Lower lobe of right lung (tissue), 2 donors: ENCODE results near the gene SEMA4B. TPM values are rescaled to one million over a fixed set of nuclear protein-coding genes. Genes with fewer than 3 reads are reported as not detected.

Experiments used
- ATAC-seq, 2 donors: fragments of 200-7000 bp; cut with Tn5 transposase; one replicate each; pipeline ENCODE4 v1.9.1; 2020 to 2022; ENCODE audit warnings: mild to moderate bottlenecking in 2 of 2, moderate library complexity in 2 of 2
- DNase-seq: peaks from one replicate; pipeline ENCODE4 v3.0.0-alpha.2; 2020
- H3K27ac ChIP-seq: fragments of 200-600 bp; one replicate; pipeline ENCODE4 v1.8.0; 2022
- H3K27me3 ChIP-seq: fragments of 200-600 bp; one replicate; pipeline ENCODE4 v1.8.0; 2022; ENCODE audit warnings: low read depth
- H3K36me3 ChIP-seq: fragments of 200-600 bp; one replicate; pipeline ENCODE4 v1.8.0; 2022; ENCODE audit warnings: mild to moderate bottlenecking
- H3K4me1 ChIP-seq: fragments of 200-600 bp; one replicate; pipeline ENCODE4 v1.8.0; 2022
- H3K4me3 ChIP-seq: fragments of 200-600 bp; one replicate; pipeline ENCODE4 v1.8.0; 2022; ENCODE audit warnings: mild to moderate bottlenecking
- H3K9me3 ChIP-seq: fragments of 200-600 bp; one replicate; pipeline ENCODE4 v1.8.0; 2022
- CTCF ChIP-seq: fragments of 200-600 bp; IDR thresholded peaks from one replicate; pipeline ENCODE4 v1.8.0; 2022; ENCODE audit warnings: antibody characterized with exemption, mild to moderate bottlenecking
- intact Hi-C: fragments of 100-400 bp; cut with DNase I; formaldehyde crosslinking; loops from one replicate; pipeline ENCODE4 v1.11.0; 2022
- total RNA-seq: library from RNA; stranded (reverse); fragmentation: NEBNext Ultra II Directional; extraction: Animal tissue kit (Norgen Biotek cat#: 25700); gene quantifications from one replicate; pipeline ENCODE4 v1.2.1, GENCODE V29; 2021
- donor health status: DM: no; HTN: yes; CAD: no; lungs with severe emphysema.

The SEMA4B gene
- total RNA-seq, 1 donor from 2014 or later, result 48.1 TPM

- H3K27me3 ChIP-seq, result no peaks in the 10 kb centered on the region
- TF ChIP-seq CTCF, result no peak
- peaks cover 88% of the 10 kb centered on the region for H3K36me3 ChIP-seq
- no peak for ATAC-seq
- peaks cover 13% of the 10 kb centered on the region for H3K4me1 ChIP-seq
- H3K4me3 ChIP-seq, result no peak overlapping the region
- no peaks in the 10 kb centered on the region for H3K9me3 ChIP-seq
- intact Hi-C loops, result no loop called here
- no peak overlapping the region for H3K27ac ChIP-seq
- no peak for DNase-seq
Observed at GRCh38 chr15:90225047-90225446, 23.9 kb downstream of the SEMA4B start.

- no peak for TF ChIP-seq CTCF
- peaks cover 94% of the 10 kb centered on the region for H3K36me3 ChIP-seq
- H3K27me3 ChIP-seq, result no peaks in the 10 kb centered on the region
- no peaks in the 10 kb centered on the region for H3K9me3 ChIP-seq
- ATAC-seq (peak in 1 of 2 donors; percentile 11), DNase-seq (no peak)
- no peak overlapping the region for H3K4me3 ChIP-seq
- H3K27ac ChIP-seq, result no peak overlapping the region
- H3K4me1 ChIP-seq, result peaks cover 18% of the 10 kb centered on the region
- intact Hi-C loops, result no loop called here
Observed at GRCh38 chr15:90225504-90226234, 24.5 kb downstream of the SEMA4B start.

- peaks cover 86% of the 10 kb centered on the region for H3K36me3 ChIP-seq
Observed at GRCh38 chr15:90227336-90227735, 26.2 kb downstream of the SEMA4B start.

GRCh38 chr15:90227816-90228772, 27.0 kb downstream of the SEMA4B start:
- Histone ChIP-seq H3K4me1 (peaks cover 32% of the 10 kb centered on the region), H3K27me3 (no peaks in the 10 kb centered on the region), H3K9me3 (no peaks in the 10 kb centered on the region), H3K27ac (no peak overlapping the region), H3K36me3 (peaks cover 80% of the 10 kb centered on the region), H3K4me3 (no peak overlapping the region)
- intact Hi-C loops, result no loop called here
- ATAC-seq (no peak), DNase-seq (no peak)
- no peak for TF ChIP-seq CTCF

More at GRCh38 chr15:90227336-90227735, 26.2 kb downstream of the SEMA4B start:
- ATAC-seq (no peak), DNase-seq (no peak)
- peaks cover 25% of the 10 kb centered on the region for H3K4me1 ChIP-seq
- H3K27ac ChIP-seq, result no peak overlapping the region
- no peak overlapping the region for H3K4me3 ChIP-seq
- no peaks in the 10 kb centered on the region for H3K27me3 ChIP-seq
- intact Hi-C loops, result no loop called here
- H3K9me3 ChIP-seq, result no peaks in the 10 kb centered on the region
- no peak for TF ChIP-seq CTCF

- no peak for DNase-seq
- ATAC-seq, result no peak
- peaks cover 71% of the 10 kb centered on the region for H3K36me3 ChIP-seq
- TF ChIP-seq CTCF, result no peak
- intact Hi-C loops, result no loop called here
- H3K4me1 ChIP-seq, result peaks cover 33% of the 10 kb centered on the region
- no peak overlapping the region for H3K4me3 ChIP-seq
- H3K9me3 ChIP-seq, result no peaks in the 10 kb centered on the region
- H3K27ac ChIP-seq, result no peak overlapping the region
- no peaks in the 10 kb centered on the region for H3K27me3 ChIP-seq
Observed at GRCh38 chr15:90228960-90229359, 27.8 kb downstream of the SEMA4B start.
